ENCODE results near the gene ASH1L.
A peak's percentile ranks its signal among the peaks of the same experiment; 100 is the strongest.
"Not testable (repeated sequence)": the region's sequence is repeated elsewhere in the genome, so short reads cannot be mapped to it uniquely, and the experiment has no call there.

ASH1L gene

GRCh38 chr1:155562581-155563376 lies at the start of gene ASH1L:
Gene ASH1L, minus strand, starts transcription at chr1:155562803. Its CDS starts 41,284 bp downstream, at chr1:155521519.
- DNase-seq (ENCODE audit: low spot score), result peak; percentile 98

- not testable (repeated sequence) for DNase-seq (ENCODE audit: low spot score)
Observed at GRCh38 chr1:155610257-155610647, 47.6 kb upstream of the ASH1L start.

GRCh38 chr1:155609515-155610256 lies 47.1 kb upstream of the ASH1L start, which contains the start of gene MSTO1:
Gene MSTO1, plus strand, starts transcription at chr1:155610218. Its CDS starts 31 bp downstream, at chr1:155610249.
- DNase-seq (ENCODE audit: low spot score), result peak; percentile 94

GRCh38 chr1:155608888-155609225 lies 46.3 kb upstream of the ASH1L start:
- DNase-seq (ENCODE audit: low spot score), result no peak

GRCh38 chr1:155607708-155608107 lies 45.1 kb upstream of the ASH1L start:
- no peak for DNase-seq (ENCODE audit: low spot score)

GRCh38 chr1:155599828-155600572 lies 37.4 kb upstream of the ASH1L start:
- DNase-seq (ENCODE audit: low spot score), result not testable (repeated sequence)

- DNase-seq (ENCODE audit: low spot score), result peak; percentile 28
Observed at GRCh38 chr1:155598842-155599331, 36.3 kb upstream of the ASH1L start.

- no peak for DNase-seq (ENCODE audit: low spot score)
Observed at GRCh38 chr1:155596864-155597263, 34.3 kb upstream of the ASH1L start.

- DNase-seq (ENCODE audit: low spot score), result not testable (repeated sequence)
Observed at GRCh38 chr1:155595877-155596474, 33.4 kb upstream of the ASH1L start.

GRCh38 chr1:155591770-155592169 lies 29.2 kb upstream of the ASH1L start:
- DNase-seq (ENCODE audit: low spot score), result peak; percentile 31

GRCh38 chr1:155590516-155591247 lies 28.1 kb upstream of the ASH1L start:
- not testable (repeated sequence) for DNase-seq (ENCODE audit: low spot score)

- DNase-seq (ENCODE audit: low spot score), result not testable (repeated sequence)
Observed at GRCh38 chr1:155589282-155589681, 26.7 kb upstream of the ASH1L start.

- not testable (repeated sequence) for DNase-seq (ENCODE audit: low spot score)
Observed at GRCh38 chr1:155583846-155584245, 21.2 kb upstream of the ASH1L start.

- DNase-seq (ENCODE audit: low spot score), result not testable (repeated sequence)
Observed at GRCh38 chr1:155575608-155576007, 13.0 kb upstream of the ASH1L start.

GRCh38 chr1:155574077-155574476 lies 11.5 kb upstream of the ASH1L start:
- DNase-seq (ENCODE audit: low spot score), result no peak

GRCh38 chr1:155570593-155570990 lies 8.0 kb upstream of the ASH1L start:
- no peak for DNase-seq (ENCODE audit: low spot score)

GRCh38 chr1:155569988-155570592 lies 7.5 kb upstream of the ASH1L start:
- DNase-seq (ENCODE audit: low spot score), result no peak

GRCh38 chr1:155563377-155564022 lies 897 bp upstream of the ASH1L start:
- DNase-seq (ENCODE audit: low spot score), result peak; percentile 14

GRCh38 chr1:155561779-155562580 lies 623 bp downstream of the ASH1L start:
- DNase-seq (ENCODE audit: low spot score), result peak; percentile 56

All from hepatic stellate cell (primary cell).